HG02981 (cell line): ENCODE data around the gene PPA1.
"Not testable (repeated sequence)": the region's sequence is repeated elsewhere in the genome, so short reads cannot be mapped to it uniquely, and the experiment has no call there.

ENCODE experiments used
- ATAC-seq: cut with Tn5 transposase; IDR thresholded peaks from one replicate; pipeline ENCODE4 v1.9.1; 2021; ENCODE audit warnings: mild to moderate bottlenecking, moderate library complexity; ENCODE audit not compliant: unreplicated experiment

The PPA1 gene

GRCh38 chr10:70255329-70256299 lies 22.4 kb upstream of the PPA1 start:
- no peak for ATAC-seq

DNA sequence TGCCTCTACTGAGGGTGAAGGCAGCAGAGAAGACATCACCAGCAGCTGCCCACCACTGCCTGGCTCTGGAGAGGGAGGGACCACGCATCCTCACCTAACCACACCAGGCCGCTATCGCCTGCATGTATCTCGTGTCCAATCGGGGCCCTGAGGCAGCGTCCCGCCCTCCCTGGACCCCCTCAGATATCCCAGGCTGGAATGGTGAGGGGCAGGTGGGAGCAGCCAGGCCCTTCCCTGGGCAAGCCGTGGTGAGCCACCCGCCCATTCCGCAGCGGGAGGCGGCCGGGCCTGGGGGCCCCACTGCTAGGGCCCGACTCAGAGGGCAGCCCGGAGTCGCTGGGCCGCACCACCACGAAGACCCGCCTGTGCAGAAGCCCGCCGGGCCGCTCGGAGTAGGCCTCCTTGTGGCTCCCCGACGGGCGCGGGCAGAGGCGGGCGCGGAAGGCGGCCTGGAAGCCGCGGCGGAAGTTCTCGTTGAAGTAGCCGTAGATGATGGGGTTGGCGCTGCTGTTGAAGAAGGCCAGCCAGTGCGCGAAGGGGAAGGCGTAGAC lies 21.6 kb upstream of the PPA1 start:
- ATAC-seq = no peak

DNA sequence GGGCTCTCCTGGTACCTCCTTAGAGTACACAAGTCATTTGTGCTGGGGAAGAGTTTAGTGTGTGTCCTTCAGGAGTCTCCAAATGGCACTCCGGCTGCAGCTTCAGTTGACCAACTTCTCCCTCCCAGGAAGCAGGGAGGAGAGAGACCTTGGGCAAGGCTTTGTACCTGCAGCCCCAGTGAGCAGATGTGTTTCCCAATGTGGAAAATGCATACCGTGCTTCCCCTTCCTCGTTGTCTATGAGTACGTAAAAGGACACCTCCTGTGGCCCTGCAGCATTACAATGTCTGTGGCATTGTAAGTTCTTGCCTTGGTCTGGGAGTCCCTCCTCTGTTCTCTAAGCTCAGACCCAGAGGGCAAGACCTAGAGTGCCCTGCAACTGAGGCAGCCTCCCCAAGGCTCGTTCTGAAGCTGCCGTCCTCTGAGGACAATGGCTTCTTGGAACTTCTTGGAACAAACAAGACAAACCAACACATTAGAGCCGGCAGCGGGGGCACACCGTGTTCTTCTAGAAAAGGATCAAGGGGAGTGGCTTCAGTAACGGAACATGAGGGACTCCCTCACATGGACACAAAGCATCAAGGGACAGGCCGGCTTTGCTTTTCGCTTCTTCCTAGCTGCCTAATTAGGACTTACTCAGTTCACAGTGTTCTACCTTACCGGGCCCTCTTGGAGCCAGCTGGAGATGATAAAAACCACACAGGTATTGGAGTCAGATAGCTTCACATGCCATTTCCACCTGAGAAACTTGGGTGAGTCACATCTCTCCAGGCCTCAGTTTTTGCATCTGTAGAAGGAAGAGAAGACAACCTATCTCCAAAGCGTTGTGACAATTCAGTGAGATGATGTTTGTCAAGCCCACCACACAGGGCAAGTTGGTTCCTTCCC lies 20.9 kb upstream of the PPA1 start:
- no peak for ATAC-seq

DNA sequence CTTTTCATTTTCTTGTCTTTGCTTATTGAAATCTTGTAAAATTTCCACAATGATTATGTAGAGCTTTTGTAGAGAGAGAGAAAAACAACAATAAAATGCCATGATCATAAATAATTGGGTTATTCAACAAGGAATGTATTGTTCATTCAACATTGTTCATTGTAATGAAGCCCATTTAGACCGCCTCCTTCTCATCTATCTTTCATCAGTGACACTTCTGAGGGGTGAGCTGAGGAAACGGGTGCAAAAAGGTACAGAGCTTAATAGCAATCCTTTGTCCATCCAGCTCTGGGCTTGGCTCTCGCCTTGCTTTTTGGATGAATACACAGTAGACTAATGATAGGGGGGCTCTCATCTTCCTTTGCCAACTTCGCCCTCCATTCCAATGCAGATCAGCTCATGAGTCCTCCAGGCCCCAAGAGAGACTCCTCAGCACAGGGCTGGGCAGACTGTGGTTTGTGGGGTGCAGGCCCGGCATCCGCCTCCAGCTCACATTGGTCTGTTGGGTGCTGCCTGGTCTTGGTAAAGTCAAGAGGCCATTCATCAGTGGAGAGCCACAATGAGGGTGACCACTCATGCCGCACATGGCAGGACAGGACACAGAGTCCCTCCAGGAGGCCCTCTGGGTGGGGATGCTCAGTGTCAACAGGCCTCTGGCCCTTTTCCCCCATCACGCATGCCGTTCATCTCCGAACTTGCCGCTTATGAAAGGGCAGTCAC lies 17.9 kb upstream of the PPA1 start:
- ATAC-seq = no peak

GRCh38 chr10:70247360-70247759 lies 14.1 kb upstream of the PPA1 start:
- no peak for ATAC-seq

DNA sequence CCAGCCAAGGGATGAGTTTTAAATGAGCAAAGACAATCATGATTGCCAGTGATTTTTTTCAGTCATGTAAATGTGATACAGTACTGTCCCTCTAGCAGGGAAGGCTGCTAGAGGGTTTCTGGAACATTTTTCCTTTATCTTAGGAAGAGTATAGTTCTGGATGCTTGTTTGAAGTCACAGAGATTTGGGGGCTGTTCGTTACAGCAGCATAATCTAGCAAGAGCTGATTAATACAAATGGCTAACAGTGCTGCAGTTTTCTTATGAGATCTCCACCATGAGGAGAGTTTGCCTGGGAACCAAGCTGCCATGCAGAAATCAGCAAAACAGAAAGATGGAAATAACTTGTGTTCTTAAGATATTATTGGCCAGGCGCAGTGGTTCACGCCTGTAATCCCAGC lies 7.9 kb upstream of the PPA1 start:
- ATAC-seq = no peak

GRCh38 chr10:70239986-70240385 lies 6.8 kb upstream of the PPA1 start:
- not testable (repeated sequence) for ATAC-seq

DNA sequence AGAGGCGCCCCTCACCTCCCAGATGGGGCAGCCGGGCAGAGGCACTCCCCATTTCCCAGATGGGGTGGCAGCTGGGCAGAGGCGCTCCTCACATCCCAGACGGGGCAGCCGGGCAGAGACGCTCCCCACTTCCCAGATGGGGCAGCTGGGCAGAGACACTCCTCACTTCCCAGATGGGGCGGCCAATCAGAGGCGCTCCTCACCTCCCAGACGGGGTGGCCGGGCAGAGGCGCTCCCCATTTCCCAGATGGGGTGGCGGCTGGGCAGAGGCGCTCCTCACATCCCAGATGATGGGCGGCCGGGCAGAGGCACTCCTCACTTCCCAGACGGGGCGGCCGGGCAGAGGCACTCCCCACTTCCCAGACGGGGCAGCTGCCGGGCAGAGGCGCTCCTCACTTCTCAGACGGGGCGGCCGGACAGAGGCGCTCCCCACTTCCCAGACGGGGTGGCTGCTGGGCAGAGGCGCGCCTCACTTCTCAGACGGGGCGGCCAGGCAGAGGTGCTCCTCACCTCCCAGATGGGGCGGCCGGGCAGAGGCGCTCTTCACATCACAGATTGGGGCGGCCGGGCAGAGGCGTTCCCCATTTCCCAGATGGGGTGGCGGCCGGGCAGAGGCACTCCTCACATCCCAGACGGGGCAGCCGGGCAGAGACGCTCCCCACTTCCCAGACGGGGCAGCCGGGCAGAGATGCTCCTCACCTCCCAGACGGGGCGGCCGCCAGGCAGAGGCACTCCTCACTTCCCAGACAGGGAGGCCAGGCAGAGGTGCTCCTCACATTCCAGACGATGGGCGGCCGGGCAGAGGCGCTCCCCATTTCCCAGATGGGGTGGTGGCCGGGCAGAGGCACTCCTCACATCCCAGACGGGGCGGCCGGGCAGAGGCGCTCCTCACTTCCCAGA lies 6.1 kb upstream of the PPA1 start:
- ATAC-seq = not testable (repeated sequence)

- not testable (repeated sequence) for ATAC-seq
Measured at GRCh38 chr10:70237958-70238536, 4.8 kb upstream of the PPA1 start.

DNA sequence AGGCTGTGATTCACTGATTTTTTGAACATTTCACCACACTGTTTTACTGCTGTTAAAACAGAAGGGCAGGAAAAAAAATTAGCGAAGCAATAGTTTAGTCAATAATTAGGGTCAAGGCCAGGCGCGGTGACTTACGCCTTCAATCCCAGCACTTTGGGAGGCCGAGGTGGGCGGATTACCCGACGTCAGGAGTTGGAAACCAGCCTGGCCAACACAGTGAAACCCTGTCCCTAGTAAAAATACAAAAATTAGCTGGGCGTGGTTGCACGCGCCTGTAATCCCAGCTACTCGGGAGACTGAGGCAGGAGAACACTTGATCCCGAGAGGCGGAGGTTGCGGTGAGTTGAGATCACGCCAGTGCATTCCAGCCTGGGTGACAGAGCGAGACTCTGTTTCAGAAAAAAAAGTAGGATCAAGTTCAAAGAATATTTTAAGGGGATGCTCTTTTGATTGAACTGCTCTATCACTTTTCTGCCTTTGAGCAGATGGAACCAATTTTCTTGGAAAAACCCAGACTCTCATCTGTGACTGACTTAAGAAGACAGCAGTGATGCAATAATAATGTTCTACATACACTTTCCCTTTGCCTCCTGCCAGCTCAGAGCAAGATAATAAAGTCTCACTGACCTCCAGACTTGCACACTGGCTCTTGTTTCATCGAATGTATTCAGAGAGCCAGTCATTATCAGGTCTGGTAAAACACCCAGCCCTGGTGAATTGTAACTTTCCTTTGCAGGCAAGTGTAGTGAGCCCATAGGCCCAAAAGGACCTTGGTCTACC lies 1.6 kb upstream of the PPA1 start:
- no peak for ATAC-seq

- no peak for ATAC-seq
Measured at GRCh38 chr10:70233939-70234300, 691 bp upstream of the PPA1 start.

GRCh38 chr10:70232859-70233108 lies 445 bp downstream of the PPA1 start:
- no peak for ATAC-seq

GRCh38 chr10:70232155-70232858 lies 922 bp downstream of the PPA1 start:
- no peak for ATAC-seq

DNA sequence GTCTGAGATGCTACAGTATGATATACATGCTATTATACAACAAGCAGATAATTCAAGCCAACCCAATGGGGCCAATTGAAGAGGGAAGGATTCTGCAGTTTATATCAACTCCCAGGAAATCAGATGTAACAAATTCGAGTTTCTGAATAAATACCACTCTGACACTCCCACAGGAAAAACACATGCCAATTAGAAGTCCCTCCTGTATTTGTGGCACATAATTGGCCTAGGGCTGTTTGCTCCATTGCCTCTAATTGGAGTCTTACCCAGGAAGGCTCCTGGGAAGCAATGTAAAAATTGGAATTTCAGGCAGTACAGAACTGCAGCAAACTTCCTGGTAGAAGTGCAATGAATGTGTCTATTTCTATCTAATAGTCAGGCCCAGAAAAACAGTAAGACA lies 4.7 kb downstream of the PPA1 start:
- ATAC-seq = no peak

- no peak for ATAC-seq
Measured at GRCh38 chr10:70227548-70228320, 5.5 kb downstream of the PPA1 start.

- no peak for ATAC-seq
Measured at GRCh38 chr10:70223728-70224127, 9.5 kb downstream of the PPA1 start.

GRCh38 chr10:70222811-70223447 lies 10.3 kb downstream of the PPA1 start:
- not testable (repeated sequence) for ATAC-seq
